B cell (primary cell): ENCODE measurements around the gene CFAP54.

Experiments used
- CTCF ChIP-seq: fragments of 200-600 bp; IDR thresholded peaks from one replicate; pipeline ENCODE4 v1.8.0; 2022; ENCODE audit warnings: antibody characterized with exemption, mild to moderate bottlenecking
- EZH2 ChIP-seq: IDR thresholded peaks from 2 replicates; pipeline ENCODE4 v1.6.1; 2012; ENCODE audit warnings: borderline replicate concordance, low read depth, mild to moderate bottlenecking, moderate library complexity, low read length; ENCODE audit not compliant: insufficient read depth, poor library complexity, severe bottlenecking

- TF ChIP-seq CTCF (no peak), EZH2 (no peak)
These were observed 23.8 kb downstream of the CFAP54 start for GRCh38 chr12:96513166-96513565.
